SK-N-MC (cell line): ENCODE data around the gene MED7.

ENCODE experiments used
- DNase-seq: peaks from one replicate; pipeline ENCODE4 v3.0.0-alpha.2; 2011; ENCODE audit warnings: low read depth, low spot score
- H3K27ac ChIP-seq: fragments of 200-600 bp; sonication (generic); 2 replicates; pipeline ENCODE4 v1.5.1; 2016; ENCODE audit warnings: mixed run types
- H3K36me3 ChIP-seq: fragments of 200-600 bp; sonication (generic); 2 replicates; pipeline ENCODE4 v1.6.1; 2017; ENCODE audit warnings: antibody characterized with exemption, low read length, mixed read lengths; ENCODE audit not compliant: insufficient read depth
- H3K4me3 ChIP-seq: fragments of 200-600 bp; sonication (generic); 2 replicates; pipeline ENCODE4 v1.5.1; 2016
- H3K9ac ChIP-seq: fragments of 200-600 bp; sonication (generic); 2 replicates; pipeline ENCODE4 v1.8.0; 2017; ENCODE audit warnings: mixed run types, mixed read lengths; ENCODE audit not compliant: insufficient read length
- H3K9me3 ChIP-seq: fragments of 200-600 bp; sonication (generic); 2 replicates; pipeline ENCODE4 v1.6.1; 2017; ENCODE audit warnings: low read depth, mild to moderate bottlenecking, antibody characterized with exemption, low read length, moderate library complexity, mixed read lengths
- EZH2 ChIP-seq: fragments of 200-600 bp; sonication (generic); IDR thresholded peaks from one replicate; pipeline ENCODE4 v1.6.1; 2017; ENCODE audit warnings: antibody characterized with exemption
- FOXP2 ChIP-seq: optimal IDR thresholded peaks from 2 replicates; pipeline ENCODE3; 2011; ENCODE audit warnings: mild to moderate bottlenecking, moderate library complexity; ENCODE audit not compliant: insufficient read depth; ENCODE audit errors: extremely low read length, control extremely low read depth
- POLR2AphosphoS5 ChIP-seq: IDR thresholded peaks from 2 replicates; pipeline ENCODE4 v1.6.1; 2012; ENCODE audit warnings: mild to moderate bottlenecking, low read depth, low read length, borderline replicate concordance

MED7 gene

DNA sequence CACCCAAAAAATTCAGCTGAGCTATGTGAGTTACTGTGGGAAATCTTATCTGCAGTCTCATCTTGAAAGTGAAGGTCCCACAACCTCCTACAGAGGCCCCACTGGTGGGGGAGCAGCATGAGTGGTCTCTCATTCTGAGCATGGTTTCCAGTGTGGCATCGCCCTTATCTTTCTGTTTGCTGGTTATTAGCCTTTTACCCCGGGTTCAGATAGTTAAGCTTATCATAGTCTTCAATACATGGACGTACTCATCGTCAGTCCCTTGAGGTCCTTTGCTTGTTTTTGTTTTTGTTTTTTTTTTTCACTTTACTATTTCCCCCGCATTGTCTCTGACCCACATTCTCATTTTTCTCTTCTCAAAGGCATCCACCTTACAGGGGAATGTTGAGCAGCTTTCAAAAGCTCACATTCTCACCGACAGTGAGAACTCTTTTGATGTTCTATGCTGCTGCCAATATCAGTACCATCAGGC is 26.1 kb downstream of the MED7 start:
- no peak for TF ChIP-seq FOXP2
- no peak for TF ChIP-seq POLR2AphosphoS5
- TF ChIP-seq EZH2: no peak
- no peak for DNase-seq
- Histone ChIP-seq H3K9ac (no peak overlapping the region), H3K36me3 (no peaks in the 10 kb centered on the region), H3K9me3 (no peaks in the 10 kb centered on the region), H3K4me3 (no peak overlapping the region), H3K27ac (no peak overlapping the region)

DNA sequence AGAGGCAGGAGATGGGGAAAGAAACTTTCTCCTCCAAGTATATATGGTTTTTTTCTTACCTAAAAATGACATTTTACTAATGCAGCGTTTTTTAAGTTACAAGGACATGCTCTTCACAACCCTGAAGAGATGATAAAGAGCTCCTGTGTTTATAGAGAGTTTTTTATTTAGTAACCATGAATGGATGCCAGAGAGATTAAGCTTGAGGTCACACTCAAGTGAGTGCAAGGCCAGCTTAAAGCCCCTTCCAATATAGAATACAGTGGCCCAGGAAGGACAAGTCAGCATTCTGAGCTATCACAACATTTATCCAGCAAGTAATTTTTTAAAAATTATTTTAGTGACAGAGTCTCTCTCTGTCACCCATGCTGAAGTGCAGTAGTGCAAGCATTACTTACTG is 27.2 kb downstream of the MED7 start:
- H3K9me3 ChIP-seq: no peaks in the 10 kb centered on the region
- H3K4me3 ChIP-seq: no peak overlapping the region
- H3K9ac ChIP-seq: no peak overlapping the region
- DNase-seq: no peak
- no peaks in the 10 kb centered on the region for H3K36me3 ChIP-seq
- H3K27ac ChIP-seq: no peak overlapping the region
- no peak for TF ChIP-seq POLR2AphosphoS5
- TF ChIP-seq FOXP2: no peak
- no peak for TF ChIP-seq EZH2

DNA sequence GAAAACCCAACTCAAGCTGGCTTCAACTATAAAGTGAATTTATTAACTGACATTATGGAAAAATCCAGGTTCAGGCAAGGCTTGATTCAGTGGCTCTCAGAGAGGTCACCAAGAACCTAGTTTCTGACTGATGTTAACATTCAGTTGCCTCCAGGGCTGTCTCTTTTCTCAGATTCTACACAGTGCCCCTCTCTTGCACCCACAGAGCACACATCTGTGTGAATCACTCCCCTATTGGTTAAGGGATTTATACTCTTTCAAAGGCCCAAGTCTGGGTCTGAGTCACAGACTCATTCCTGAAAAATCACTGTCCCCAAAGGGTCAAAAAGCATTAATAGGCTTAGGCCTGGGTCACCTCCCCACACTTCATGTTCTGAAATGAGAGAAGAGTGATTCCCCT is 27.7 kb downstream of the MED7 start:
- Histone ChIP-seq H3K4me3 (no peak overlapping the region), H3K27ac (no peak overlapping the region), H3K36me3 (no peaks in the 10 kb centered on the region), H3K9me3 (no peaks in the 10 kb centered on the region), H3K9ac (no peak overlapping the region)
- no peak for TF ChIP-seq POLR2AphosphoS5
- TF ChIP-seq EZH2: no peak
- no peak for TF ChIP-seq FOXP2
- DNase-seq: no peak

DNA sequence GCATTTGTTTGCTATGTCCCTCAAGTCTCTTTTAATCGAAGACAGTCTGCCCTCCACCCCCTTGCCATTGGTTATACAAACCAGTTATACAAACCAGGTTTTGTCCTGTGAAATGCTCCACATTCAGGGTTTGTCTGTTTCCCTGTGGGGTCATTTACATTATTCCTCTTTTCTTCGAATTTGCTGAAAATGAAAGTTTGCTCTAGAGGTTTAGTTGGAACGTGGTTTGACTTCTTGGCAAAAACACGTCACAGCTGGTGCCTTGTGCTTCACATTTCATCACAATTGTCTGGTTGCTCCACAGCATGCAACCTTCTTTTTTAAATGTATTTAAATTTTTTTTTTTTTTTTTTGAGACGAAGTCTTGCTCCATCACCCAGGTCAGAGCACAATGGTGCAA is 29.7 kb downstream of the MED7 start:
- DNase-seq: no peak
- Histone ChIP-seq H3K4me3 (no peak overlapping the region), H3K9ac (no peak overlapping the region), H3K36me3 (no peaks in the 10 kb centered on the region), H3K9me3 (no peaks in the 10 kb centered on the region), H3K27ac (no peak overlapping the region)
- no peak for TF ChIP-seq EZH2
- no peak for TF ChIP-seq POLR2AphosphoS5
- TF ChIP-seq FOXP2: no peak

DNA sequence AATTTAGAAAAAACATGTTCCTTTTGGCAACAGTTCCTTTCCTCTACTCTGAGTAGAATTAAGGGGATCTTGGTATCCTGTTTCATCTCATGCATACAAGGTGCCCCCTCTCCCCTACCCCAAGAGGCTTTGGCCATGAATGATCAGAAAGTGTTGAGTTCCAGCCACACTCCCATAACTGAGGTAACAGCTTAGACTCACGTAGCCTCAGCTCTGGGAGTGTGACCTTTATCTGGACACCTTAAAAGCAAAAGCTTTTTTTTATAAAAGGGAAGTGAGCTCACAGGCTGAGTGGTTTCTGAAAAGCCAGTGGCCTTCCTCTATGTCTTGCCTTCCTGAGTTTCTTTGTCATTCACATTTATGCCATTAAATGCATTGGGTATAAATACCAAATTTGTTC is 32.9 kb downstream of the MED7 start:
- H3K9me3 ChIP-seq: no peaks in the 10 kb centered on the region
- no peak overlapping the region for H3K4me3 ChIP-seq
- H3K9ac ChIP-seq: no peak overlapping the region
- no peaks in the 10 kb centered on the region for H3K36me3 ChIP-seq
- TF ChIP-seq EZH2: no peak
- no peak for TF ChIP-seq POLR2AphosphoS5
- no peak for TF ChIP-seq FOXP2
- no peak for DNase-seq
- H3K27ac ChIP-seq: no peak overlapping the region

DNA sequence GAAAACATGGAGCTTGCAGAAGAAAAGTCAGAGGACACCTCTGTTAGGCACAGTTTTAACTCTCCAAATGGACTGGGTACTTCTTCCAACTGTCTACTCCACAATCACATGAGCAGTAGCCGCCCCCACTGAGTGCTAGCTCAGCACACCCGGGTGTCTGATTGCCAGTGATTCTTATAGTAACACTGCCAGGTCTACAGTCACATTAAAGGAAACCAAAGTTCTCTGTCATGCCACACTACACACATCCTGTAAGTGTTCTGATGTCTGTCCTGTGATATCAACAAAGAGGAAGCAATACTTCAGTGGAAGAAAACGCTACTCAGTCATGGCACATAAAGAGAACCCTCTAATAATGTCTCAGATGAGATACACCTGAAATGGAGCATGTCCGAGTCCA is 33.7 kb downstream of the MED7 start, which contains the start of gene HAVCR2:
TSS of gene HAVCR2 (minus strand) at position 69 of the 400 bp plus-strand sequence. CDS start at position 8, 61 bp downstream.
- TF ChIP-seq EZH2 (no peak), FOXP2 (no peak), POLR2AphosphoS5 (no peak)
- no peak for DNase-seq
- Histone ChIP-seq H3K9me3 (no peaks in the 10 kb centered on the region), H3K9ac (no peak within 1 kb of the TSS), H3K27ac (no peak within 1 kb of the TSS), H3K4me3 (no peak within 1 kb of the TSS), H3K36me3 (no peaks in the 10 kb centered on the region)

DNA sequence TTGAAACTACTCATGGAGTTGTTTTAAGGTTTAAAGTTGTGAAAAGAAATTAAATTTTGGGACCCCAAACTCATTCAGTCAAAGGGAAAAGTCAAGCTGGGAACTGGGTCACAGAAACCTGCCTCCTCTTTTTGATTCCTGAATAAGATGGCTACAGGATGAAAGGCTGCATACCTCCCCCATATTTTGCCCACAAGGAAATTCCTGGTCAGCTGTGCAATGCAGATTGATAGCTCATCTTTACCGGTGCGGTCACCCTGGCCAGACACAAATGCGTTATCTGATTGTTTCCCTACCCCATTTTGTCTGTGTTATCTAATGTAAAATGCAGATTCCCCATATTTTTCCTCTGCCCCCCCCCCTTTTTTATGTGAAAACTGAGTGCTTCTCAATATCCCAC is 35.2 kb downstream of the MED7 start:
- TF ChIP-seq EZH2: no peak
- no peak for TF ChIP-seq POLR2AphosphoS5
- no peak for TF ChIP-seq FOXP2
- Histone ChIP-seq H3K9me3 (no peaks in the 10 kb centered on the region), H3K36me3 (no peaks in the 10 kb centered on the region), H3K4me3 (no peak overlapping the region), H3K27ac (no peak overlapping the region), H3K9ac (no peak overlapping the region)
- no peak for DNase-seq

DNA sequence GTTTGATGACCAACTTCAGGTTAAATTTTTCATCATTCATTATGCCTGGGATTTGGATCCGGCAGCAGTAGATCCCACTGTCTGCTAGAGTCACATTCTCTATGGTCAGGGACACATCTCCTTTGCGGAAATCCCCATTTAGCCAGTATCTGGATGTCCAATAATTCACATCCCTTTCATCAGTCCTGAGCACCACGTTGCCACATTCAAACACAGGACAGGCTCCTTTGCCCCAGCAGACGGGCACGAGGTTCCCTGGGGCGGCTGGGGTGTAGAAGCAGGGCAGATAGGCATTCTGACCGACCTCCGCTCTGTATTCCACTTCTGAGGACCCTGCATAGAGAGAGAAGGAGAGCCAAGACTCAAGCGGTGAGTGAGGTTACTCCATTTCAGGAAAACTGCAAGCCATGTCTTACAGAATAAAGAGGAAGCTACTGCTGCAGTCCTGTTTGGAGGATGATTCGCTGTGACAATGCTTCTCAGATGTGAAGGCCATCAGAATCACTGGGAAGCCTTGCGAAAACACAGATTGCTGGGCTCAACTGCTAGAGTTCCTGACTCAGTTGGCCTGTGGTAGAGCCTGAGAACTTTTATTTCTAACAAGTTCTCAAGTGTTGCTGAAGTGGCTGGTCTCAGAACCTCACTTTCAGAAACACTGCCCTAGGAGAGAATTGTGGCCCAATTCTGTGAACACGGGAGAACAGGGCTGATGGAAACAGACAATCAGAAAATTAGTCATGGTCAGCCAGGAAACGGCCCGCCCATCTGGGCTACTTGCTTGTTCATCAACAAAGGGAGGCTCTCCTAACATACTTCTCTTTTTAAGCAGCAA is 35.8 kb downstream of the MED7 start:
- TF ChIP-seq POLR2AphosphoS5: no peak
- TF ChIP-seq FOXP2: no peak
- TF ChIP-seq EZH2: no peak

More for the DNA sequence above, 35.8 kb downstream of the MED7 start:
- no peaks in the 10 kb centered on the region for H3K9me3 ChIP-seq
- no peak overlapping the region for H3K4me3 ChIP-seq
- H3K27ac ChIP-seq: no peak overlapping the region
- DNase-seq: no peak
- H3K36me3 ChIP-seq: no peaks in the 10 kb centered on the region
- no peak overlapping the region for H3K9ac ChIP-seq
